NCI-H446 (cell line): ENCODE results near the gene PHF24.
"Not testable (repeated sequence)": the region's sequence is repeated elsewhere in the genome, so short reads cannot be mapped to it uniquely, and the experiment has no call there.

ENCODE experiments used
- DNase-seq, 2 experiments: peaks; one replicate each; lab custom pipeline; 2025; lab: John Stamatoyannopoulos, UW

The PHF24 gene

GRCh38 chr9:34996905-34997279 lies 38.8 kb downstream of the PHF24 start:
- no peak for DNase-seq

GRCh38 chr9:34997379-34997781 lies 39.3 kb downstream of the PHF24 start:
- DNase-seq = no peak

- DNase-seq = no peak
Measured at GRCh38 chr9:34998266-34998665, 40.2 kb downstream of the PHF24 start.

- DNase-seq = no peak
Measured at GRCh38 chr9:34999576-34999975, 41.5 kb downstream of the PHF24 start.

GRCh38 chr9:35000535-35001284 lies 42.6 kb downstream of the PHF24 start:
- DNase-seq = no peak

GRCh38 chr9:35001285-35001677 lies 43.2 kb downstream of the PHF24 start:
- DNase-seq = no peak

- DNase-seq = no peak
Measured at GRCh38 chr9:35001803-35002502, 43.9 kb downstream of the PHF24 start.

- DNase-seq = no peak
Measured at GRCh38 chr9:35002623-35003022, 44.5 kb downstream of the PHF24 start.

- DNase-seq = not testable (repeated sequence)
Measured at GRCh38 chr9:35004299-35004698, 46.2 kb downstream of the PHF24 start.

GRCh38 chr9:35010351-35010958 lies 52.4 kb downstream of the PHF24 start:
- no peak for DNase-seq

GRCh38 chr9:35014517-35014916 lies 56.4 kb downstream of the PHF24 start:
- DNase-seq = no peak

GRCh38 chr9:35023443-35023842 lies 65.4 kb downstream of the PHF24 start:
- DNase-seq = not testable (repeated sequence)

GRCh38 chr9:35026671-35027070 lies 68.6 kb downstream of the PHF24 start:
- DNase-seq = no peak

GRCh38 chr9:35027374-35027773 lies 69.3 kb downstream of the PHF24 start:
- no peak for DNase-seq

GRCh38 chr9:35027860-35028259 lies 69.8 kb downstream of the PHF24 start:
- DNase-seq = no peak

GRCh38 chr9:35028341-35028740 lies 70.3 kb downstream of the PHF24 start:
- DNase-seq = no peak

GRCh38 chr9:35029241-35029640 lies 71.2 kb downstream of the PHF24 start:
- DNase-seq = no peak

GRCh38 chr9:35029852-35030251 lies 71.8 kb downstream of the PHF24 start:
- DNase-seq = no peak
